B cell (primary cell): ENCODE results near the gene GLCE.

ENCODE experiments used
- EZH2 ChIP-seq: IDR thresholded peaks from 2 replicates; pipeline ENCODE4 v1.6.1; 2012; ENCODE audit warnings: borderline replicate concordance, low read depth, mild to moderate bottlenecking, moderate library complexity, low read length; ENCODE audit not compliant: insufficient read depth, poor library complexity, severe bottlenecking
- TF ChIP-seq, protein P1 (sequence below): fragments of 200-600 bp; IDR thresholded peaks from one replicate; pipeline ENCODE4 v1.8.0; 2022; ENCODE audit warnings: antibody characterized with exemption, mild to moderate bottlenecking

DNA sequence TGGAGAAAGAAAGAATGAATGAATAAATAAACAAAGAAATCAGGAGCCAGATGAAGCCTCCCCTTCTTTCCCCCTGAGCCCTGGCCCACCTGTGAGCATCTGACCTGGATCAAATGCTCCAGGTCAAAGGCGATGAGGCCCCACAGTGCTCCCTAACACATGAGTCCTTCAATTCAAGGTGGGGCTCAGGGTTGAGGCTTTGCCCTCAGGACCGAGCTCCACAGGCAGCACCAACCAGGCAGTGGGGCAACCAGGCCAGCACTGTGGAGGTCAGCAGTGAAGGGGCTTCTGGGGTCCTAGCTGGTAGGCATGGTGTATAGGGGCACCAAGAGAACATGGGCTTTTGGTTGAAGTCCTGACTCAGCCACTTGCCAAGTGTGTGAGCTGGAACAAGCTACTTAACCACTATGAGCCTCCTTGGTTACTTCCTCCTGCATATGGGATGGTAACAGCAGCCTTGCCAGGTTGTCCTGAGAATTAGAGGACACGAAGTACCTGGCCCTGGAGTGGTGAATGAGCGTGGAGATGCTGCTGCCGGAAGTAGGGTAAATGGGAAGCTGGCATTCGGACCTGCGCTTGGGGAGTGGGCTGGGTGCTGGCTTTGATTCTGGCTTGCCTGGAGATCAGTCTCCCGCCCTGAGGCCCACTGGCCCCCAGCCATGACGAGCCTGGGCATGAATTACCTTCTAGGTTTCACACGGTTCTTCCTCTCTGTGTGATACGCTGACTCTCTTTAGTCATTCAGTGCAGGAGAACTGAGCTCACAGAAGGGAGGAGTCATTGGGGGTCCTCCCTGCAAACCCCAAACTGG lies 128.3 kb downstream of the GLCE start:
- TF ChIP-seq, protein P1, sequence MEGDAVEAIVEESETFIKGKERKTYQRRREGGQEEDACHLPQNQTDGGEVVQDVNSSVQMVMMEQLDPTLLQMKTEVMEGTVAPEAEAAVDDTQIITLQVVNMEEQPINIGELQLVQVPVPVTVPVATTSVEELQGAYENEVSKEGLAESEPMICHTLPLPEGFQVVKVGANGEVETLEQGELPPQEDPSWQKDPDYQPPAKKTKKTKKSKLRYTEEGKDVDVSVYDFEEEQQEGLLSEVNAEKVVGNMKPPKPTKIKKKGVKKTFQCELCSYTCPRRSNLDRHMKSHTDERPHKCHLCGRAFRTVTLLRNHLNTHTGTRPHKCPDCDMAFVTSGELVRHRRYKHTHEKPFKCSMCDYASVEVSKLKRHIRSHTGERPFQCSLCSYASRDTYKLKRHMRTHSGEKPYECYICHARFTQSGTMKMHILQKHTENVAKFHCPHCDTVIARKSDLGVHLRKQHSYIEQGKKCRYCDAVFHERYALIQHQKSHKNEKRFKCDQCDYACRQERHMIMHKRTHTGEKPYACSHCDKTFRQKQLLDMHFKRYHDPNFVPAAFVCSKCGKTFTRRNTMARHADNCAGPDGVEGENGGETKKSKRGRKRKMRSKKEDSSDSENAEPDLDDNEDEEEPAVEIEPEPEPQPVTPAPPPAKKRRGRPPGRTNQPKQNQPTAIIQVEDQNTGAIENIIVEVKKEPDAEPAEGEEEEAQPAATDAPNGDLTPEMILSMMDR: no peak
- no peak for TF ChIP-seq EZH2
